GM21423 (cell line): ENCODE data around the gene TPST2.

Experiments
- ATAC-seq: cut with Tn5 transposase; IDR thresholded peaks from one replicate; pipeline ENCODE4 v1.9.1; 2021; ENCODE audit warnings: mild to moderate bottlenecking, moderate library complexity; ENCODE audit not compliant: unreplicated experiment

Gene TPST2

GRCh38 chr22:26559961-26560575, 29.9 kb downstream of the TPST2 start:
- ATAC-seq: no peak

- ATAC-seq: no peak
Observed at GRCh38 chr22:26558248-26558895, 31.6 kb downstream of the TPST2 start.

- ATAC-seq: no peak
Observed at GRCh38 chr22:26556904-26557303, 33.0 kb downstream of the TPST2 start.

- ATAC-seq: no peak
Observed at GRCh38 chr22:26555478-26555877, 34.5 kb downstream of the TPST2 start.

GRCh38 chr22:26554956-26555355, 35.0 kb downstream of the TPST2 start:
- ATAC-seq: no peak

- no peak for ATAC-seq
Observed at GRCh38 chr22:26553056-26553752, 36.7 kb downstream of the TPST2 start.

GRCh38 chr22:26552466-26552865, 37.5 kb downstream of the TPST2 start:
- ATAC-seq: no peak

GRCh38 chr22:26551568-26551967, 38.4 kb downstream of the TPST2 start:
- ATAC-seq: no peak

- no peak for ATAC-seq
Observed at GRCh38 chr22:26550498-26551033, 39.4 kb downstream of the TPST2 start.

GRCh38 chr22:26549902-26550497, 39.9 kb downstream of the TPST2 start:
- no peak for ATAC-seq

- ATAC-seq: no peak
Observed at GRCh38 chr22:26548984-26549383, 40.9 kb downstream of the TPST2 start.

- ATAC-seq: no peak
Observed at GRCh38 chr22:26548303-26548702, 41.6 kb downstream of the TPST2 start.

GRCh38 chr22:26547837-26548236, 42.1 kb downstream of the TPST2 start:
- ATAC-seq: no peak

- no peak for ATAC-seq
Observed at GRCh38 chr22:26547426-26547825, 42.5 kb downstream of the TPST2 start.

- ATAC-seq: no peak
Observed at GRCh38 chr22:26546282-26546681, 43.6 kb downstream of the TPST2 start.

GRCh38 chr22:26545827-26546226, 44.1 kb downstream of the TPST2 start:
- no peak for ATAC-seq

GRCh38 chr22:26545385-26545784, 44.5 kb downstream of the TPST2 start:
- ATAC-seq: no peak

- no peak for ATAC-seq
Observed at GRCh38 chr22:26544489-26544888, 45.4 kb downstream of the TPST2 start.

- no peak for ATAC-seq
Observed at GRCh38 chr22:26542831-26543230, 47.1 kb downstream of the TPST2 start.

GRCh38 chr22:26541167-26541819, 48.6 kb downstream of the TPST2 start:
- ATAC-seq: no peak

GRCh38 chr22:26540119-26540518, 49.8 kb downstream of the TPST2 start:
- ATAC-seq: no peak
